NB4 (cell line): ENCODE results near the gene CDK5.

Experiments
- POLR2A ChIP-seq: IDR thresholded peaks from 2 replicates; pipeline ENCODE4 v1.6.1; 2011; ENCODE audit warnings: mild to moderate bottlenecking; ENCODE audit not compliant: insufficient read length; ENCODE audit errors: extremely low read depth
- TF ChIP-seq, protein P1 (sequence below): IDR thresholded peaks from 2 replicates; pipeline ENCODE4 v1.6.1; 2011; ENCODE audit warnings: low read depth, low read length

DNA sequence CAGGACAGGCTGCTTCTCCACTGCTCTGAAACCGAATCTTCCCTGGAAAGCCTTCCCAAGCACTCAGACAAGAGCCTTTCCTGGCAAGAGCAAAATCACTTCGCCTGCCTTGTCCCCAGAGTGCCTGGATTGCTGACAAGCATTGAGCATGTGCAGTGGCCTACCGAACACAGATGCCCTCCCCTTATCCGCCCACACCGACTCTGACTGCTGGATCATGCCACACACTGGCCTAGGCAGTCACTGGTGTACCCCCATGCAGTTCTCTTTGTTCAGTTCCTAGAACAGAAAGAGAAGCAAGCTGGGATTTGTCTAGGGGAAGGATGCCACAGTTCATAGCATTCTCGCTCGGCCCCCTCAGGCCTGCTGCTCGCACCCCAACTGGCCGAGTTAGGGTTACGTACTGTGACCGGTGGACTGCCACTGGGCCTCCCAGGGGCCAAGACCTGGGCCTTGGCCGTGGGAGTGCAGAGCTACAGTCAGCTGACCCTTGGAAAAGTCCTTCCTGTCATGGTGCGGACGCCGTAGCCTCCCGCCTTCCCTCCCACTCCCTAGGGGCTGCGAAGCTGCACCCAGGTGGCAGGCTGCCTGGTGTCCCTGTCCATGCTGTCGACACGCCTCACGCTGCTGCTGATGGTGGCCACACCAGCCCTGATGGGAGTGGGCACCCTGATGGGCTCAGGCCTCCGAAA, 22.5 kb downstream of the CDK5 start:
- TF ChIP-seq, protein P1, sequence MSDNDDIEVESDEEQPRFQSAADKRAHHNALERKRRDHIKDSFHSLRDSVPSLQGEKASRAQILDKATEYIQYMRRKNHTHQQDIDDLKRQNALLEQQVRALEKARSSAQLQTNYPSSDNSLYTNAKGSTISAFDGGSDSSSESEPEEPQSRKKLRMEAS: no peak
- TF ChIP-seq POLR2A: no peak
